Measurements from ENCODE around the gene MAP3K12. TPM values are rescaled to one million over a fixed set of nuclear protein-coding genes. Genes with fewer than 3 reads are reported as not detected.
A peak's percentile ranks its signal among the peaks of the same experiment; 100 is the strongest.

The MAP3K12 gene
- polyA plus RNA-seq, 3 donors, result 1.7 to 31.4 (median 2.0) TPM

- Mint-ChIP-seq H3K27me3 (ENCODE audit: low read depth in 3 of 3) (peaks cover 0 to 4% (median 0%) of the 10 kb centered on the region in 3 donors), H3K36me3 (peaks cover 40 to 62% of the 10 kb centered on the region in 2 donors), H3K4me1 (peaks cover 23% of the 10 kb centered on the region), H3K27ac (peak overlapping the region in 2 of 7 donors; percentile 42 to 60), H3K4me3 (no peak overlapping the region), H3K9me3 (no peaks in the 10 kb centered on the region)
- Histone ChIP-seq H4K20me1 (ENCODE audit: insufficient read depth, low read length) (no peaks in the 10 kb centered on the region), H3K36me3 (replicated peaks in 1 of 2; ENCODE audit: control insufficient read depth in 1 of 2, insufficient read depth in 2 of 2, low read length in 2 of 2) (peaks cover 44 to 61% of the 10 kb centered on the region in 2 donors), H3K4me2 (replicated peaks; ENCODE audit: extremely low read depth, low read length, poor library complexity, severe bottlenecking) (no peak overlapping the region), H3K9me3 (replicated peaks in 1 of 2; ENCODE audit: control insufficient read depth in 1 of 2, insufficient read depth in 1 of 2, low read length in 2 of 2) (no peaks in the 10 kb centered on the region), H3K4me3 (replicated peaks in 1 of 3; ENCODE audit: low read depth in 2 of 3, low read length in 3 of 3) (no peak overlapping the region), H3K27me3 (ENCODE audit: control insufficient read depth in 2 of 2, insufficient read depth in 2 of 2, low read length in 2 of 2) (no peaks in the 10 kb centered on the region), H3K79me2 (ENCODE audit: insufficient read depth, low read length) (peaks cover 17% of the 10 kb centered on the region), H3K27ac (ENCODE audit: low read depth in 1 of 2, low read length in 2 of 2) (no peak overlapping the region), H3K4me1 (ENCODE audit: control insufficient read depth in 1 of 2, insufficient read depth in 2 of 2, low read length in 2 of 2) (peaks cover 12 to 16% of the 10 kb centered on the region in 2 donors), H3K9ac (ENCODE audit: insufficient read depth, low read length, poor library complexity, severe bottlenecking) (no peak overlapping the region), H2AFZ (ENCODE audit: insufficient read depth, low read depth, low read length, poor library complexity, severe bottlenecking) (no peak overlapping the region)
- DNase-seq, result no peak
- no CpG with 5 or more reads among the region's 2 CpGs for WGBS (ENCODE audit: insufficient coverage)
- intact Hi-C loops (cut with micrococcal nuclease), result loop anchor here in 1 of 2 donors (10.0 kb wide), 1 partner anchor 292 kb away; no protein-coding TSS in a partner anchor
- TF ChIP-seq CTCF (IDR thresholded peaks at IDR 0.05), result no peak
Observed at GRCh38 chr12:53506450-53506785, 7.2 kb upstream of the MAP3K12 start.

- 96% methylated on average over 13 of the region's 19 CpGs for WGBS (ENCODE audit: insufficient coverage)
- no peak for DNase-seq
- no peaks in the 10 kb centered on the region for H3K9me3 ChIP-seq (replicated peaks in 1 of 2; ENCODE audit: control insufficient read depth in 1 of 2, insufficient read depth in 1 of 2, low read length in 2 of 2)
- TF ChIP-seq CTCF (IDR thresholded peaks at IDR 0.05), result no peak
- no peaks in the 10 kb centered on the region for H3K27me3 ChIP-seq (ENCODE audit: control insufficient read depth in 2 of 2, insufficient read depth in 2 of 2, low read length in 2 of 2)
- H3K4me2 ChIP-seq (replicated peaks; ENCODE audit: extremely low read depth, low read length, poor library complexity, severe bottlenecking), result no peak overlapping the region
- peaks cover 13 to 20% of the 10 kb centered on the region in 2 donors for H3K4me1 ChIP-seq (ENCODE audit: control insufficient read depth in 1 of 2, insufficient read depth in 2 of 2, low read length in 2 of 2)
- Mint-ChIP-seq H3K4me1 (peaks cover 23% of the 10 kb centered on the region), H3K36me3 (peaks cover 36 to 56% of the 10 kb centered on the region in 2 donors), H3K9me3 (no peaks in the 10 kb centered on the region), H3K27ac (peak overlapping the region in 4 of 7 donors; percentile 15 to 74 (median 44)), H3K27me3 (ENCODE audit: low read depth in 3 of 3) (peaks cover 0 to 4% (median 0%) of the 10 kb centered on the region in 3 donors), H3K4me3 (no peak overlapping the region)
- H3K79me2 ChIP-seq (ENCODE audit: insufficient read depth, low read length), result peaks cover 18% of the 10 kb centered on the region
- no peaks in the 10 kb centered on the region for H4K20me1 ChIP-seq (ENCODE audit: insufficient read depth, low read length)
- H3K36me3 ChIP-seq (replicated peaks in 1 of 2; ENCODE audit: control insufficient read depth in 1 of 2, insufficient read depth in 2 of 2, low read length in 2 of 2), result peaks cover 40 to 55% of the 10 kb centered on the region in 2 donors
- H2AFZ ChIP-seq (ENCODE audit: insufficient read depth, low read depth, low read length, poor library complexity, severe bottlenecking), result no peak overlapping the region
- no peak overlapping the region for H3K9ac ChIP-seq (ENCODE audit: insufficient read depth, low read length, poor library complexity, severe bottlenecking)
- H3K27ac ChIP-seq (ENCODE audit: low read depth in 1 of 2, low read length in 2 of 2), result peak overlapping the region in 1 of 2 donors; percentile 41
- H3K4me3 ChIP-seq (replicated peaks in 1 of 3; ENCODE audit: low read depth in 2 of 3, low read length in 3 of 3), result no peak overlapping the region
- intact Hi-C loops (cut with micrococcal nuclease), result loop anchor here in 1 of 2 donors (10.0 kb wide), 1 partner anchor 291 kb away; no protein-coding TSS in a partner anchor
Observed at GRCh38 chr12:53505555-53506449, 6.5 kb upstream of the MAP3K12 start.
